GM21381 (cell line): ENCODE measurements around the gene CTNNA3.
A peak's percentile ranks its signal among the peaks of the same experiment; 100 is the strongest.
"Not testable (repeated sequence)": the region's sequence is repeated elsewhere in the genome, so short reads cannot be mapped to it uniquely, and the experiment has no call there.

Source experiments
- ATAC-seq: cut with Tn5 transposase; IDR thresholded peaks from one replicate; pipeline ENCODE4 v1.9.1; 2021; ENCODE audit warnings: mild to moderate bottlenecking, moderate library complexity; ENCODE audit not compliant: unreplicated experiment

The CTNNA3 gene

DNA sequence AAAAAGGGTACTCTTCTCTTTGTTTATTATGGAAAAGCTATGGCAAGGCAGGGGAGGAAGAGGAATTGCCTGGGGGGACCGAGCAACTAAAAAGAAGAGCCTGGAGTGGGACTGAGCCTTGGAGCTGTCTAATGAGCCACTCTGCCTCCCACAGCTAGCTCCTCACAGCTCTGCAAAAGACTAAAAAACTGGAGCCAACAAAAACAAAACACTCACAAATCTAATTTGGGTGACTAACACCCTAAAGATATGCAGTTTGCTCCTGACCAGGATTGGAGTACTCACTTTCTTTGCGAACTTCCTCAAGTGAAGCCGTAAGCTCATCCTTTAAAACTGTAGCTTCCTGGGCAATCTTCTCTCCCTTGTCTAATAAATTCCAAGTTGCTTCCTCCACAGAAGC, 89.4 kb downstream of the CTNNA3 start:
- no peak for ATAC-seq

GRCh38 chr10:67603701-67604100, 92.3 kb downstream of the CTNNA3 start:
- no peak for ATAC-seq

- ATAC-seq: no peak
Observed at GRCh38 chr10:67603086-67603485, 92.9 kb downstream of the CTNNA3 start.

DNA sequence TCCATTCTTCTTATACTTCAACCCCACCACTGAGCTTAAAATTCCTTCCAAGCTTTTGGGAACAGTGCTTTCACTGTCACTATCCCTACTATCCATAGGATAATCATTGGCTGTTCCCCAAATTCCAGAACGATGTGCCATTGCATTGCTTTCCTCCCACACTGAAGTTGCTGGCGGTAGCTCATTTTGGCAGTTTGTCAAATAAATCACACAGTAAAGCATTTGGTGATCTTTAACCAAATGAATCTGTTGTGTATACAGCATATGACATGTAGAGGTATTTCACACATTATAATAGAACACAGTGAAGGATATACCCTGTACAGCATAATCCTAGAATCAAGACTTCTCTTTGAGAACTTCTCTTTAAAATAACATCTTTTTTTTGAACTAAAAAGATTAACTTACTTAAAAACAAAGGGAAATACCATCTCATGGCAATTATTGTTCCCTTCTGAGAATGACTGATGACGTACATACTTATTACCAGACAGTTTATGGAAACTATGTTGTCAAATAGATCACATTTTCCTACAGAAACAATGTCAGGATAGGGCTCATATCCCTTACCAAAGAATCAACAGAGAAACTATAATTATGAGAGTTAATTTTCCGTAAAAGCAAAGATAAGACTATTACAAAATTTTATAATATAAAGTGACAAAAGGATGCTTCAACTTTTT, 93.6 kb downstream of the CTNNA3 start:
- no peak for ATAC-seq

DNA sequence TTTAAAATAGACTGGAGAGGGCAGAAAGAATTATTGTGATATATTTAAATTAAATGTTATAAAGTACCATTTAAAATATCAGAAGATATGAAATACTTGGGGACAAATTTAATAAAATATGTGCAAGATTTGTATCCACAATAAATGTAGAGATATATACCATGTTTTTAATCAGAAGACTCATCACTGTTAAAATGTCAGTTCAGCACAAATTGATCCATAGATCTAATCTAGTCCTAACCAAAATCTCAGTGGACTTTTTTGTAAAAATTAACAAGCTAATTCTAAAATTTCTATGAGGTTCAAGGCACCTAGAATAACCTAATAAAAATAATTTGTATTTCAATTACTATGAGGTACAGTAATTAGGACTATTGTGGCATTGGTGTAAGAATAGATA, 96.4 kb downstream of the CTNNA3 start:
- ATAC-seq: no peak

DNA sequence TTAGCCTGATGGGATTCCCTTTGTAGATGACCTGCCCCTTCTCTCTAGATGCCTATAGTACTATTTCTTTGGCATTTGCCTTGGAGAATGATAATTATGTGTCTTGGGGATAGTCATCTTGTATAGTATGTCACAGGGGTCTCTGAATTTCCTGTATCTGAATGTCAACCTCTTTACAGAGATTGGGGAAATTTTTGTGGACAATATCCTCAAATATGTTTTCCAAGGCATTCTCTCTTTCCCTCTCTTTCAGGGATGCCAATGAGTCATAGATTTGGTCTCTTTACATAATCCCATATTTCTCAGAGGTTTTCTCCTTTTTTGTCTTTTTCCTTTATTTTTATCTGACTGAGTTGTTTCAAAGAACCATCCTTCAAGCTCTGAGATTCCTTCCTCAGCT, 99.4 kb downstream of the CTNNA3 start:
- no peak for ATAC-seq

DNA sequence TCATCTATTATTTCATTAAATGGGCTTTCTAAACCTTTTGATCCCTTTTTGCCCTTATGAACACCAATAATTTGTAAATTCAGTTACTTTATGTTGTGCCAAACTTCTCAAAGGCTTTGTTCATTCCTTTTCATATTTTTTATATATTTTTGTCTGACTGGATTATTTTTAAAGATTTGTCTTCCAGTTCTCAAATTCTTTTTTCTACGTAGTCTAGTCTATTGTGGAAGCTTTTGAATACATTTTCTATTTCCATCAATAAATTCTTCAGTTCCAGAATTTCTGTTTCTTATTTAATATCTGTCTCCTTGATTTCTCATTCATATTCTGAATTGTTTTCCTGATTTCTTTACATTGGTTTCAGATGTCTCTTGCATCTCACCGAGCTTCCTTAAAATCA, 108.2 kb downstream of the CTNNA3 start:
- no peak for ATAC-seq

- no peak for ATAC-seq
Observed at GRCh38 chr10:67575532-67575931, 120.5 kb downstream of the CTNNA3 start.

DNA sequence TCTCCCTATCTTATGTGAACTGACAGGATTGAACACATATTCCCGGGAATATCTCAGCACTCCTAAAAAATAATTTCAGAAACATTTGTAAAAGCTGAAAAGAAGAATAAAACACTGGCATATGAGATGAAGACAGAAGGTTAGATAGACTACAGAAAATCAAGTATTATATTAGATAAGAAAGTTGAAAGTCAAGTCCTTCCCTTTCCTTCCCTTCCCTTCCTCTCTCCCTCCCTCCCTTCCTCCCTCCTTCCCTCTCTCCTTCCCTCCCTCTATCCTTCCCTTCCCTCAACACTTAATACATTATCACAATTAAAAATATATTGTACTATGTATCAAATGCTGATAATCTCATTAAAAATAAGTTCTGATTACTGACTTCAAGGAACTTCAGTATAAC, 122.5 kb downstream of the CTNNA3 start:
- no peak for ATAC-seq

DNA sequence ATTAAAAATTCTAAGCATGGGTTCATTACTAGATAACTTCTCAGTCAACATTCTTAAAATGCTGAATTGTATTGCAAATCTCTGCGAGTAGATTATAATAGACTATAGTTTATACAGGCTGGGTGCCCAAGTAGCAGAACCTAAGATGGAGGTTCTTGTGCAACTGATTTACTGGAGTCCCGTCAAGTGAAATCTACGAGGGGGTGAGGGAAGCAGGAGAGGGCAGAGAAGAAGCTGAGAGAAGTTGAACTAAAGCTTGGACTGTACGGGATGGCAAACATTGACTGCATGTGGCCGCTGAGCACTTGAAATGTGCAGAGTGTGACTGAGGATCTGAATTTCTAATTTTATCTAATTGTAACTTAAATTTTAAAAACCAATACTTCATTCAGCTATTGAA, 124.5 kb downstream of the CTNNA3 start:
- ATAC-seq: no peak

DNA sequence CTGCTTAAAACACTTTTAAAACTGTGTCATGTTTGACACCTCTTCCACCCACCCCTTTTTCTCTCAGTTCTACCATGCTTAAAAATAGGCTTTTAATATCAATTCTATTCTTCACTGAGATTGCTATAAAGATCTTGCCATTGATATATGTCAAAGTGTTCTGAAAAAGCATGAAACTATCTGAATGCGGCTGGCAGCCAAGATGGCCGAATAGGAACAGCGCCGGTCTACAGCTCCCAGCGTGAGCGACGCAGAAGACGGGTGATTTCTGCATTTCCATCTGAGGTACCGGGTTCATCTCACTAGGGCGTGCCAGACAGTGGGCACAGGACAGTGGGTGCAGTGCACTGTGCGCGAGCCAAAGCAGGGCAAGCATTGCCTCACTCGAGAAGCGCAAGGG, 137.7 kb downstream of the CTNNA3 start:
- ATAC-seq: not testable (repeated sequence)

DNA sequence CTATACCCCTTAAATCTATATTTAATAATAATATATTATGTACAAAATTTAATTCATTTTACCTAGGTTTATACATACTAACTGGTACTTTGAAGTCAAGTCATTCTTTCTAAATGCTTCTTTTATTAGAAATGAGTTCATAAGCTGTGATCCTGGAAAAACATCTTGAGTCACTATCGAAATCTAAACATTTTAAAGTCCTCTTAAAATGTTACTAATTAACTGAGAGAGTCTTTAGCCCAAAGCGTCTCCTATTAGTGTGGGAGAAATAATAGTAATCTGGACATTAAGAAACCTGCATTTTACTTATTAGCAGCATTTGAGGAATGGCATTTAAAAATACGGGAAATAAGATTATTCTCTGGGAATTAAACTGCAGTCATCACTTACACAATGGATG, 142.7 kb downstream of the CTNNA3 start:
- ATAC-seq: no peak

DNA sequence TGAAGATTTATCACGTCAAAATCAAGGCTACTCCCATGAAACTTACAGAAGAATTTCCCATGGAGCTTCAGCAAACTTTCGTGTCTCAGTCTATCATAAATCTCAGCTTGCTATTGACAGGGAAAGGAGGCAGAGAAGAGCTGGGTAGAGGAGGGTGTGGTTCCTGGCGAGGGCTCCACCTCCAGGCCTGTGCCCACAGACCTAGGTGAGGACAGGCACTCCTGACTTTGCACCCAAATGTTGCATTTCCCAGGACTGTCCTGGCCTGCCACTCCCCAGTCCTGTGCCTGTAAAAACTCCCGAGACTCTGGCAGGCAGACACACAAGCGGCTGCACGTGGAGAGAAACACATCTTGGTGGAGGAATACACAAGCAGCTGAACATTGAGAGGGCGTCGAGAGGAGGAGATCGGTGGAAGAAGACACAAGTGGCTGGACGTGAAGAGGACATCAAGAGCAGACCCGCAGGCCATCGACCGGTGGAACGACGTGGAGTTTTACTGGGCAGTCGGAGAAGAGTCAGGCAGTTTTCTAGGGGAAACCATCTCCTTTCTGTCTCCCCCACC, 145.1 kb downstream of the CTNNA3 start:
- ATAC-seq: no peak

GRCh38 chr10:67550046-67550445, 145.9 kb downstream of the CTNNA3 start:
- ATAC-seq: no peak

GRCh38 chr10:67549390-67549789, 146.6 kb downstream of the CTNNA3 start:
- no peak for ATAC-seq

DNA sequence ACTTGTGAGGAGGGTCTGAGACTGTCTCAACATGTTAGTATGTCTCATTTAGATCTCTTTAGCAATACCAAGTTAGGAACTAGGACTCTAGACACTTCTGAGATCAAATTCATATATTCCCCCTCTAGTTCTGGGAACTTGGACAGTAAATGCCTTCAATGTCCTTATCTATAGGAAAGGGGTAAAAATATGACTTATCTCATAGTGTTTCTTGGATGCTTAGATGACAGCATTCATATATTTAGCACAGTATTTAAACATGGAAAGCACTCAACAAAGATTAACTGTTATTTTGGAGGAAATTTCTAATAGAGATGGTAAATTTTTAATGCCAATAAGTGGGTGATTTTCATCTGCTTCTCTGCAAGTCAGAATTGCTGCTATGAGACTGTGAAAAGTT, 154.6 kb downstream of the CTNNA3 start:
- no peak for ATAC-seq

- no peak for ATAC-seq
Observed at GRCh38 chr10:67539312-67539711, 156.7 kb downstream of the CTNNA3 start.

DNA sequence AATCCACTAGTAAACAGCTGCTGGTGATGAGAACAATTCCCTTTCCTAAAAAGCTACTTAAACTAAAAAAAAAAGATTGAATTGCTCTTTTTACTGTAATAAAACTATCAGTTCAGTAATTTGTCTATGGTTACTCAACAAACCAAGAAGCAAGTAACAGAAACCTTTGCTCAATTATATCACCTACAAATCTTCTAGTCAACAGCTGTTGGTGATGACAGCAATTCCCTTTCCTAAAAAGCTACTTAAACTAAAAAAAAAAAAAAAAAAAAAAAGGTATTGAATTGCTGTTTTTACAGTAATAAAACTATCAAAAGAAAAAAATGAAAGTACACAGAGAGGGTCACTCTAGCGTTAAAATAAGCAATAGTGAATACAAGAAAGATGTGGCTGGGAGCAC, 158.1 kb downstream of the CTNNA3 start:
- ATAC-seq: no peak

- ATAC-seq: no peak
Observed at GRCh38 chr10:67533376-67533775, 162.6 kb downstream of the CTNNA3 start.

DNA sequence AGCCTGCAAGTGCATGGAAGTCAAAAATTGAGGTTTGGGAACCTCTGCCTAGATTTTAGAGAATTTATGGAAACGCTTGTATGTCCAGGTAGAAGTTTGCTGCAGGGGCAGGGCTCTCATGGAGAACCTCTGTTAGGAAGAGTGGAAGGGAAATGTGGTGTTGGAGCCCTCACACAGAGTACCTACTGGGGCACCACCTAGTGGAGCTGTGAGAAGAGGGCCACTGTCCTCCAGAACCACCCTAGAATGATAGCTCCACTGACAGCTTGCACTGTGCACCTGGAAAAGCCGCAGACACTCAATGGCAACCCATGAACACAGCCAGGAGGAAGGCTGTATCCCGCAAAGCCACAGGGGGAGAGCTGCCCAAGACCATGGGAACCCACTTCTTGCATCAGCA, 165.0 kb downstream of the CTNNA3 start:
- ATAC-seq: not testable (repeated sequence)

DNA sequence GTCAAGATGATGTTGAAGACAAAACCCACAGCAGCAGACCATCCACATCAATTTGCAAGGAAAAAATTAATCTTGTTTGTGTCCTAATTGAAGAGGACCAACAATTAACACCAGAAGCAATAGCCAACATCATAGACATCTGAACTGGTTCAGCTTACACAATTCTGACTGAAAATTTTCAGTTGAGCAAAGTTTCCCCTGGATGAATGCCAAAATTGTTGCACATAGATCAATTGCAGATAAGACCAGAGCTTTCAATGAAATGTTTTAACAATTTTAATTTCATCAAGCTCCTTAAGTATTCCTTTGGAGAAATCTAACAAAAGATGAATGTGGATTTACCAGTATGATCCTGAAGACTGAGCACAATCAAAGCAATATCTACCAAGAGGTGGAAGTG, 168.6 kb downstream of the CTNNA3 start:
- ATAC-seq: no peak

- no peak for ATAC-seq
Observed at GRCh38 chr10:67521546-67521945, 174.4 kb downstream of the CTNNA3 start.

DNA sequence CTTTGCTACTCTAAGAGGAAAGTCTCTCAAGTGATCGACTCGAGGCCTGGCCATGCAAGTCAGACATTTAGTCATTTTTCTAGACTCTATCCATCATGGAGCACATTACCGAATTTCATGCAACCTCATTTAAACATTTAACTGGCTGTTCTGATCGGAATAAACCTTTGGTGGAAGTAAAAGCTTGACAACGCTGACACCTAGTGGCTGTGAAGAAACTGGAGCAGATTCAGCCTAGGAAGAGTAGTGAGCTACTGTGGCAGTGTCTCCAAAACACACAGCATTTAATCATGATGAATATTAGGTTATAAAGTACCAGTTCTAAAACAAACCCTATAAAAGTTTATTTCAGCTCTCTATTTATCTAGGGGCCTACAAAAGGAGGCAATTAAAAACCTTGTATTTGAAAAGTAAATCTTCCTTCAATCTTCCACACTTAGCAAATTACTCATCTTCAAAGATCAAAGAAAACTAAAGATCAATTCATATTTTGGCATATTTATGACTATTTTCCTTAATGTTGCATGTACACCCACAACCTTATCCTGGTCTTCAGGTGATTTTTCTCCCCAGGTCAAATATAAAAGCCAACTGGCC, 175.0 kb downstream of the CTNNA3 start:
- peak; percentile 89 for ATAC-seq
